ENCODE data around the gene PDE9A.

GRCh38 chr21:42775891-42776290 lies 122.5 kb downstream of the PDE9A start:
- no peak for TF ChIP-seq EP300 (IDR thresholded peaks at IDR 0.05; ENCODE audit: borderline replicate concordance)
- TF ChIP-seq MAX (IDR thresholded peaks at IDR 0.05), result no peak

All from Ishikawa (cell line).